Liver (tissue), 3 donors: Measurements from ENCODE around the gene FAM13C.

Experiments used
- GABPA ChIP-seq, 2 donors: IDR thresholded peaks in 1 of 2; conservative IDR thresholded peaks in 1 of 2; 2 replicates each; pipeline ENCODE4 v1.6.1; 2016; ENCODE audit warnings: antibody characterized with exemption in 2 of 2, mild to moderate bottlenecking in 1 of 2, moderate library complexity in 1 of 2
- HNF4G ChIP-seq: IDR thresholded peaks from 2 replicates; pipeline ENCODE4 v1.6.1; 2016; ENCODE audit warnings: antibody characterized with exemption
- JUND ChIP-seq, 2 donors: IDR thresholded peaks; 2 replicates each; pipeline ENCODE4 v1.6.1; 2016; ENCODE audit warnings: antibody characterized with exemption in 2 of 2
- RAD21 ChIP-seq, 2 donors: IDR thresholded peaks; 2 replicates each; pipeline ENCODE4 v1.6.1; 2016; ENCODE audit warnings: antibody characterized with exemption in 2 of 2, mild to moderate bottlenecking in 2 of 2
- RXRA ChIP-seq, 2 donors: IDR thresholded peaks; 2 replicates each; pipeline ENCODE4 v1.6.1; 2017 to 2018; ENCODE audit warnings: antibody characterized with exemption in 2 of 2, mild to moderate bottlenecking in 1 of 2
- TAF1 ChIP-seq: conservative IDR thresholded peaks from 2 replicates; pipeline ENCODE4 v1.6.1; 2016; ENCODE audit warnings: antibody characterized with exemption, mild to moderate bottlenecking
- YY1 ChIP-seq: IDR thresholded peaks from 2 replicates; pipeline ENCODE4 v1.6.1; 2016; ENCODE audit warnings: antibody characterized with exemption, mild to moderate bottlenecking
- TF ChIP-seq, protein P1 (sequence below): fragments of 150-350 bp; IDR thresholded peaks from 2 replicates; pipeline ENCODE4 v1.5.1; 2017; ENCODE audit warnings: improper control_type of control experiment, low read depth, low read length; ENCODE audit not compliant: missing input control
- TF ChIP-seq, protein P2 (sequence below): IDR thresholded peaks from 2 replicates; pipeline ENCODE4 v1.6.1; 2016; ENCODE audit warnings: antibody characterized with exemption, mild to moderate bottlenecking
- TF ChIP-seq, protein P3 (sequence below): IDR thresholded peaks from 2 replicates; pipeline ENCODE4 v1.6.1; 2016; ENCODE audit warnings: antibody characterized with exemption
- donor health status: healthy.
- donor health status: healthy.

DNA sequence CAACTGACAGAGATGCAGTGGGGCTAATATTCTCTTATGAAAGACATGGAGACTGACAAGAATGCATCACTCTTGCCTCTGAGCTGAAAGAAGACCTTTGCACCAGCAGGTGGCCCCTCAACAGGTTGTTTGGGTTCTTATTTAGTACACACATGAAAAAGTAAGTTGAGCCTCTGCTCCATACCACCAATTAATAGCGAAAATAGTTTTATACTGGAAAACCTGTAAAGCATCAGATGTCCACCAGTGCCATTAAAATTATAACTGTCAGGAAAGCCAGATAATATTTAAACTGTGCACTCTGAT is 26.3 kb upstream of the FAM13C start:
- TF ChIP-seq YY1, result no peak
- TF ChIP-seq, protein P1, sequence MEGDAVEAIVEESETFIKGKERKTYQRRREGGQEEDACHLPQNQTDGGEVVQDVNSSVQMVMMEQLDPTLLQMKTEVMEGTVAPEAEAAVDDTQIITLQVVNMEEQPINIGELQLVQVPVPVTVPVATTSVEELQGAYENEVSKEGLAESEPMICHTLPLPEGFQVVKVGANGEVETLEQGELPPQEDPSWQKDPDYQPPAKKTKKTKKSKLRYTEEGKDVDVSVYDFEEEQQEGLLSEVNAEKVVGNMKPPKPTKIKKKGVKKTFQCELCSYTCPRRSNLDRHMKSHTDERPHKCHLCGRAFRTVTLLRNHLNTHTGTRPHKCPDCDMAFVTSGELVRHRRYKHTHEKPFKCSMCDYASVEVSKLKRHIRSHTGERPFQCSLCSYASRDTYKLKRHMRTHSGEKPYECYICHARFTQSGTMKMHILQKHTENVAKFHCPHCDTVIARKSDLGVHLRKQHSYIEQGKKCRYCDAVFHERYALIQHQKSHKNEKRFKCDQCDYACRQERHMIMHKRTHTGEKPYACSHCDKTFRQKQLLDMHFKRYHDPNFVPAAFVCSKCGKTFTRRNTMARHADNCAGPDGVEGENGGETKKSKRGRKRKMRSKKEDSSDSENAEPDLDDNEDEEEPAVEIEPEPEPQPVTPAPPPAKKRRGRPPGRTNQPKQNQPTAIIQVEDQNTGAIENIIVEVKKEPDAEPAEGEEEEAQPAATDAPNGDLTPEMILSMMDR, result no peak
- TF ChIP-seq, protein P2, sequence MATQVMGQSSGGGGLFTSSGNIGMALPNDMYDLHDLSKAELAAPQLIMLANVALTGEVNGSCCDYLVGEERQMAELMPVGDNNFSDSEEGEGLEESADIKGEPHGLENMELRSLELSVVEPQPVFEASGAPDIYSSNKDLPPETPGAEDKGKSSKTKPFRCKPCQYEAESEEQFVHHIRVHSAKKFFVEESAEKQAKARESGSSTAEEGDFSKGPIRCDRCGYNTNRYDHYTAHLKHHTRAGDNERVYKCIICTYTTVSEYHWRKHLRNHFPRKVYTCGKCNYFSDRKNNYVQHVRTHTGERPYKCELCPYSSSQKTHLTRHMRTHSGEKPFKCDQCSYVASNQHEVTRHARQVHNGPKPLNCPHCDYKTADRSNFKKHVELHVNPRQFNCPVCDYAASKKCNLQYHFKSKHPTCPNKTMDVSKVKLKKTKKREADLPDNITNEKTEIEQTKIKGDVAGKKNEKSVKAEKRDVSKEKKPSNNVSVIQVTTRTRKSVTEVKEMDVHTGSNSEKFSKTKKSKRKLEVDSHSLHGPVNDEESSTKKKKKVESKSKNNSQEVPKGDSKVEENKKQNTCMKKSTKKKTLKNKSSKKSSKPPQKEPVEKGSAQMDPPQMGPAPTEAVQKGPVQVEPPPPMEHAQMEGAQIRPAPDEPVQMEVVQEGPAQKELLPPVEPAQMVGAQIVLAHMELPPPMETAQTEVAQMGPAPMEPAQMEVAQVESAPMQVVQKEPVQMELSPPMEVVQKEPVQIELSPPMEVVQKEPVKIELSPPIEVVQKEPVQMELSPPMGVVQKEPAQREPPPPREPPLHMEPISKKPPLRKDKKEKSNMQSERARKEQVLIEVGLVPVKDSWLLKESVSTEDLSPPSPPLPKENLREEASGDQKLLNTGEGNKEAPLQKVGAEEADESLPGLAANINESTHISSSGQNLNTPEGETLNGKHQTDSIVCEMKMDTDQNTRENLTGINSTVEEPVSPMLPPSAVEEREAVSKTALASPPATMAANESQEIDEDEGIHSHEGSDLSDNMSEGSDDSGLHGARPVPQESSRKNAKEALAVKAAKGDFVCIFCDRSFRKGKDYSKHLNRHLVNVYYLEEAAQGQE, result no peak
- no peak for TF ChIP-seq TAF1
- no peak for TF ChIP-seq JUND (IDR thresholded peaks at IDR 0.05)
- no peak for TF ChIP-seq GABPA (IDR thresholded peaks at IDR 0.05 in 1 of 2, conservative IDR thresholded peaks at IDR 0.05 in 1 of 2)
- TF ChIP-seq, protein P3, sequence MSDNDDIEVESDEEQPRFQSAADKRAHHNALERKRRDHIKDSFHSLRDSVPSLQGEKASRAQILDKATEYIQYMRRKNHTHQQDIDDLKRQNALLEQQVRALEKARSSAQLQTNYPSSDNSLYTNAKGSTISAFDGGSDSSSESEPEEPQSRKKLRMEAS, result no peak
- TF ChIP-seq RXRA (IDR thresholded peaks at IDR 0.05), result no peak
- no peak for TF ChIP-seq HNF4G
- no peak for TF ChIP-seq RAD21 (IDR thresholded peaks at IDR 0.05)
